Tibial artery (tissue), 4 donors: Measurements from ENCODE around the gene PCIF1.

Source experiments
- DNase-seq, 2 donors: peaks; one replicate each; pipeline ENCODE4 v3.0.0-alpha.2; 2019
- H3K27ac ChIP-seq, 2 donors: fragments of 200-600 bp; sonication (generic) in 1 of 2; 1 replicate in 1 of 2; 2 replicates in 1 of 2; pipeline ENCODE4 v1.5.1; 2018 to 2019; ENCODE audit warnings: mild to moderate bottlenecking in 1 of 2
- H3K27me3 ChIP-seq, 2 donors: fragments of 200-600 bp; sonication (generic) in 1 of 2; one replicate each; pipeline versions ENCODE4 v1.5.1 to v1.6.0; 2016 to 2019
- H3K36me3 ChIP-seq, 3 donors: fragments of 200-600 bp; sonication (generic) in 2 of 3; one replicate each; pipeline ENCODE4 v1.5.1; 2016 to 2019; ENCODE audit warnings: mild to moderate bottlenecking in 2 of 3
- H3K4me1 ChIP-seq, 4 donors: fragments of 200-600 bp; sonication (generic) in 2 of 4; 1 replicate in 3 of 4; 2 replicates in 1 of 4; pipeline ENCODE4 v1.5.1; 2016 to 2019
- H3K4me3 ChIP-seq, 2 donors: fragments of 200-600 bp; sonication (generic) in 1 of 2; 1 replicate in 1 of 2; 2 replicates in 1 of 2; pipeline ENCODE4 v1.5.1; 2018 to 2019; ENCODE audit warnings: mild to moderate bottlenecking in 2 of 2
- H3K9me3 ChIP-seq, 3 donors: fragments of 200-600 bp; sonication (generic) in 1 of 3; one replicate each; pipeline ENCODE4 v1.5.1; 2016 to 2019
- intact Hi-C: fragments of 100-400 bp; cut with DNase I; formaldehyde crosslinking; loops from one replicate; pipeline ENCODE4 v1.15.0; 2023; ENCODE audit warnings: low total_unique reads
- TF ChIP-seq, protein P1 (sequence below), 2 experiments: fragments of 200-600 bp in 1 of 2; fragments of 450-650 bp in 1 of 2; IDR thresholded peaks; one replicate each; pipeline ENCODE4 v1.5.1; 2017 to 2019; ENCODE audit warnings: antibody characterized with exemption in 2 of 2, mild to moderate bottlenecking in 1 of 2, moderate library complexity in 1 of 2

The PCIF1 gene

DNA sequence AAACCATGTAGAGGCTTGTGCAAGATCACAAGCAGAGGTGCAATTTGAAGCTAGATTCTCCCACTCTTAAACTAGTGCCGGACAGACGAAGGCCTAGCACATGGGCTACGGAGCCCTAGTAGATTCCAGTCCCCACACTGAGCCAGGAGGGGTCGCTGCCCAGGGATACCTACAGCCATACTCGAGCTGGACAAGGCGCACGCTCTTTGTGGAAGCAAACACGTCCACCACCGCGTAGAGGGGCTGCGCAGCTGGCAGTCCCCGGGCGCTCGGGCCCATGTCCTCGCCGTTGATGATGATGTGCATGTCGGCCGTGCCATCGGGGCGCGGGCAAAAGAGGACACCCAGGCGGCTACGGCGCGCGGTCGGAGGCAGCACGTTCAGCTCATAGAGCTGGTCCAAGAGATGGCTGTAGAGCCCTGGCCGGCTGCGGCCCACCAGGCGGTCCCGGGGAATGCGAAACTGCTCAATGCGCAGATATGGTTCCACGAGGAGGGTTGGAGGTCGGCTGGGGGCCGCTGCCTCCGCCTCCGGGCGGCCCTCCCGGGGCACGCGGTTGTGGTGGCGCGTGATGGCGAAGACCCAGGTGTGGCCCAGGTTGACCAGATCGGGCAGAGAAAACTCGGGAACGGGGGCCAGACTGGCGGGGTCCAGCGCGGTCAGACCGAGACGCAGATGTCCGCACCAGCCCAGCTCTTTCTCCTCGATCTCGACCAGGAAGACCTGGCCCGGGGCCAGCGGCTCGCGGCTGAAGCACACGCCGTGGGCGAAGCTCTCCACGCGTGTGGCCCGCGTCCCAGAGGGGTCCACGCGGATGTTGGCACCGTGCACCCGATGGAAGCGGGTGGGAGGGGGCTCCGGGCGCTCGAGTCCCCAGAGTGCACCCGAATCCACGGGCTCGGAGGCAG is 44.2 kb upstream of the PCIF1 start:
- Histone ChIP-seq H3K27me3 (no peaks in the 10 kb centered on the region), H3K4me3 (peak overlapping the region; percentile 58 to 82), H3K27ac (peak overlapping the region; percentile 79 to 89), H3K9me3 (no peaks in the 10 kb centered on the region), H3K36me3 (peaks cover 0 to 60% (median 43%) of the 10 kb centered on the region in 3 donors), H3K4me1 (peaks cover 0 to 33% (median 24%) of the 10 kb centered on the region in 4 donors)
- DNase-seq, result peak; percentile 90 to 91
- intact Hi-C loops, result loop anchor here (5.0 kb wide), 1 partner anchor 42 kb away; the partner anchor contains the start of gene PCIF1
- TF ChIP-seq, protein P1, sequence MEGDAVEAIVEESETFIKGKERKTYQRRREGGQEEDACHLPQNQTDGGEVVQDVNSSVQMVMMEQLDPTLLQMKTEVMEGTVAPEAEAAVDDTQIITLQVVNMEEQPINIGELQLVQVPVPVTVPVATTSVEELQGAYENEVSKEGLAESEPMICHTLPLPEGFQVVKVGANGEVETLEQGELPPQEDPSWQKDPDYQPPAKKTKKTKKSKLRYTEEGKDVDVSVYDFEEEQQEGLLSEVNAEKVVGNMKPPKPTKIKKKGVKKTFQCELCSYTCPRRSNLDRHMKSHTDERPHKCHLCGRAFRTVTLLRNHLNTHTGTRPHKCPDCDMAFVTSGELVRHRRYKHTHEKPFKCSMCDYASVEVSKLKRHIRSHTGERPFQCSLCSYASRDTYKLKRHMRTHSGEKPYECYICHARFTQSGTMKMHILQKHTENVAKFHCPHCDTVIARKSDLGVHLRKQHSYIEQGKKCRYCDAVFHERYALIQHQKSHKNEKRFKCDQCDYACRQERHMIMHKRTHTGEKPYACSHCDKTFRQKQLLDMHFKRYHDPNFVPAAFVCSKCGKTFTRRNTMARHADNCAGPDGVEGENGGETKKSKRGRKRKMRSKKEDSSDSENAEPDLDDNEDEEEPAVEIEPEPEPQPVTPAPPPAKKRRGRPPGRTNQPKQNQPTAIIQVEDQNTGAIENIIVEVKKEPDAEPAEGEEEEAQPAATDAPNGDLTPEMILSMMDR (IDR thresholded peaks at IDR 0.05), result peak; percentile 63 to 75

DNA sequence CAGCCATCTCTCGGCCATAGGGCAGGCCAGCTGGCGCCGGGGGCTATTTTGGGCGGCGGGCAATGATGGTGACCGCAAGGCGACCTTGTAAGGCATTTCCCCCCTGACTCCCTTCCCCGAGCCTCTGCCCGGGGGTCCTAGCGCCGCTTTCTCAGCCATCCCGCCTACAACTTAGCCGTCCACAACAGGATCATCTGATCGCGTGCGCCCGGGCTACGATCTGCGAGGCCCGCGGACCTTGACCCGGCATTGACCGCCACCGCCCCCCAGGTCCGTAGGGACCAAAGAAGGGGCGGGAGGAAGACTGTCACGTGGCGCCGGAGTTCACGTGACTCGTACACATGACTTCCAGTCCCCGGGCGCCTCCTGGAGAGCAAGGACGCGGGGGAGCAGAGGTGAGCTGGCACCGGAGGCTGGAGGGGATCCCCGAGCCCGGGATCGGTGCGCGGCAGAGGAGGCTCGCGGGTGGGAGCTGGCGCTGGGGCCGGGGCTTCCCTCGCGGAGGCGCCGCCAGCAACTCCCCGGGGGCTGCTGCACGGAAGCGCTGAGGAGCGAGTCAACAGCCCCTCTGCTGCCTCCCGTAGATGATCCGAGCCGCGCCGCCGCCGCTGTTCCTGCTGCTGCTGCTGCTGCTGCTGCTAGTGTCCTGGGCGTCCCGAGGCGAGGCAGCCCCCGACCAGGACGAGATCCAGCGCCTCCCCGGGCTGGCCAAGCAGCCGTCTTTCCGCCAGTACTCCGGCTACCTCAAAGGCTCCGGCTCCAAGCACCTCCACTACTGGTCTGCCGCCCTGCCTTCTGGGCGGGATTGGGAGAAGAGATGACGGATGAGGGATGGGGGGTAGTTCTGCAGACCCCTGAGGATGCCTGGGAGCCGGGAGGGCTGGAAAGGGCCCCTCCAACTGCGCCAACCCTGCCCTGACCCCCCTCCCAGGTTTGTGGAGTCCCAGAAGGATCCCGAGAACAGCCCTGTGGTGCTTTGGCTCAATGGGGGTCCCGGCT is 43.2 kb upstream of the PCIF1 start, which contains the start of the genes CTSA and NEURL2:
Gene CTSA (plus strand): TSS at position 351 of the 999 bp plus-strand sequence. CDS start 234 bp downstream, at position 585.
Gene NEURL2 (minus strand): TSS at position 224 of the 999 bp plus-strand sequence. CDS start 217 bp downstream, at position 7.
- DNase-seq, result peak; percentile 94 to 96
- H3K4me1 ChIP-seq, result peaks cover 0 to 33% (median 24%) of the 10 kb centered on the region in 4 donors
- intact Hi-C loops, result loop anchor here (5.0 kb wide), 1 partner anchor 41 kb away; the partner anchor contains the start of gene PCIF1
- H3K4me3 ChIP-seq, result peak within 1 kb of the TSS; percentile 58 to 82
- TF ChIP-seq, protein P1 (IDR thresholded peaks at IDR 0.05), result peak in 1 of 2 experiments; percentile 10
- H3K27ac ChIP-seq, result peak within 1 kb of the TSS; percentile 79 to 89
- H3K9me3 ChIP-seq, result no peaks in the 10 kb centered on the region
- peaks cover 4 to 61% (median 47%) of the 10 kb centered on the region in 3 donors for H3K36me3 ChIP-seq
- no peaks in the 10 kb centered on the region for H3K27me3 ChIP-seq

DNA sequence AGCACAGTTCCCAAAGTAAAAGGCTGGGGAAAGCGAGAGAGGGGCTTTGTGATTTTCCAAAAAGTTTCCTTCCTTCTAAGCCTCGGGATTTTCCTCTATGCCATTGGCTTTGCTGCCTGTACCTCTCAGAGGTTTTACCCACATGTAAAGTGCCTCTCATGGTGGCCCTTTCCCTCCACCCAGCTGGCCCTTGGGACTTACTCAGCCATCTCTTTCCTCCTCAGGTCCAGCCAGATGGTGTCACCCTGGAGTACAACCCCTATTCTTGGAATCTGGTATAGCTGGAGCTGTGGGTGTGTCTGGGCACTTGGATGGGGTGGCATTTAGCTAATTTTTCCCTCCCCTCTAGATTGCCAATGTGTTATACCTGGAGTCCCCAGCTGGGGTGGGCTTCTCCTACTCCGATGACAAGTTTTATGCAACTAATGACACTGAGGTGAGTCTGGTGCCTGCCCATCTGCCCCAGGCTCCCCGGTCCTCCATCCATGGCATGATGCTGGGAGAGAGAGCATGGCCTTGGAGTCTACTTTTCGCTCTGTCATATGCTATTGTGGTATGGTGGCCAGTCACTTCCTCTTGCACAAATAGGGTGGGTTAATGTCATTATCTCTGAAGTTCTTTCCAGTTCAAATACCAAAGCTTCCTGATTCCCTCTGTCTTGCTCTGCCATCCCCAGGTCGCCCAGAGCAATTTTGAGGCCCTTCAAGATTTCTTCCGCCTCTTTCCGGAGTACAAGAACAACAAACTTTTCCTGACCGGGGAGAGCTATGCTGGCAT is 42.2 kb upstream of the PCIF1 start:
- TF ChIP-seq, protein P1 (IDR thresholded peaks at IDR 0.05), result no peak
- peak in 1 of 2 donors; percentile 28 for DNase-seq
- H3K27me3 ChIP-seq, result no peaks in the 10 kb centered on the region
- peaks cover 10 to 61% (median 44%) of the 10 kb centered on the region in 3 donors for H3K36me3 ChIP-seq
- no peaks in the 10 kb centered on the region for H3K9me3 ChIP-seq
- intact Hi-C loops, result loop anchor here (5.0 kb wide), 1 partner anchor 40 kb away; the partner anchor contains the start of gene PCIF1
- H3K4me1 ChIP-seq, result peaks cover 0 to 33% (median 24%) of the 10 kb centered on the region in 4 donors
- H3K4me3 ChIP-seq, result peak overlapping the region; percentile 58 to 82
- H3K27ac ChIP-seq, result peak overlapping the region; percentile 79 to 89

DNA sequence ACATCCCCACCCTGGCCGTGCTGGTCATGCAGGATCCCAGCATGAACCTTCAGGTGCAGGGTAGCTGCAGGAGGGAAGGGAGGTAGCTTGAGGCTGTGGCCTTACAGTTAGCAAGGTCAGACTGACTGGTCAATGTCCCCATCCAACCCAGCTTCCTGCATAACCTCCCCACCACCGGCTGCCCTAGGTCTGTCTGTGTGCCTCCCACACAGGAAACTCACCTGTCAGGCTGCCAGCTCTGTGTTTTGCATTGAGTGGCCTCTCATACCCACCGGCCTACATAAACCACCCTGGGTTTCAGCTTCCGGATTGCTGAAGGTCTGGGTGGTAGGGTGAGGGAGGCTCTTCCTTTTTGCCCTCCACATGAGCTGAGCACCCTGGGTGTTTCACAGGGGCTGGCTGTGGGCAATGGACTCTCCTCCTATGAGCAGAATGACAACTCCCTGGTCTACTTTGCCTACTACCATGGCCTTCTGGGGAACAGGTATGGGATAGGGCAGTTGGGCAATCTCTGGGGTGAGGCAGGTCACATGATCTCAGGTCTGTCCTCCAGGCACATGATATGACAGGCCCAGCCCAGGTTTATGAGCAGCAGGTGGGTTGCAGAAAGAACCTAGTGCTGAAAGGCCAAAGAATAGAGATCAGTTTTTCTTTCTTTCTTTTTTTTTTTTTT is 41.5 kb upstream of the PCIF1 start:
- no peak overlapping the region for H3K4me3 ChIP-seq
- peaks cover 0 to 33% (median 24%) of the 10 kb centered on the region in 4 donors for H3K4me1 ChIP-seq
- TF ChIP-seq, protein P1 (IDR thresholded peaks at IDR 0.05), result no peak
- H3K27me3 ChIP-seq, result no peaks in the 10 kb centered on the region
- H3K36me3 ChIP-seq, result peaks cover 17 to 61% (median 46%) of the 10 kb centered on the region in 3 donors
- H3K9me3 ChIP-seq, result no peaks in the 10 kb centered on the region
- no peak for DNase-seq
- intact Hi-C loops, result loop anchor here (5.0 kb wide), 1 partner anchor 39 kb away; the partner anchor contains the start of gene PCIF1
- no peak overlapping the region for H3K27ac ChIP-seq
